ENCODE data around the gene CFL1. TPM values are rescaled to one million over a fixed set of nuclear protein-coding genes. Genes with fewer than 3 reads are reported as not detected.

The CFL1 gene
- polyA plus RNA-seq, 1 of the 3 experiments (the other 2 are of a cell fraction) = 4,252 TPM

DNA sequence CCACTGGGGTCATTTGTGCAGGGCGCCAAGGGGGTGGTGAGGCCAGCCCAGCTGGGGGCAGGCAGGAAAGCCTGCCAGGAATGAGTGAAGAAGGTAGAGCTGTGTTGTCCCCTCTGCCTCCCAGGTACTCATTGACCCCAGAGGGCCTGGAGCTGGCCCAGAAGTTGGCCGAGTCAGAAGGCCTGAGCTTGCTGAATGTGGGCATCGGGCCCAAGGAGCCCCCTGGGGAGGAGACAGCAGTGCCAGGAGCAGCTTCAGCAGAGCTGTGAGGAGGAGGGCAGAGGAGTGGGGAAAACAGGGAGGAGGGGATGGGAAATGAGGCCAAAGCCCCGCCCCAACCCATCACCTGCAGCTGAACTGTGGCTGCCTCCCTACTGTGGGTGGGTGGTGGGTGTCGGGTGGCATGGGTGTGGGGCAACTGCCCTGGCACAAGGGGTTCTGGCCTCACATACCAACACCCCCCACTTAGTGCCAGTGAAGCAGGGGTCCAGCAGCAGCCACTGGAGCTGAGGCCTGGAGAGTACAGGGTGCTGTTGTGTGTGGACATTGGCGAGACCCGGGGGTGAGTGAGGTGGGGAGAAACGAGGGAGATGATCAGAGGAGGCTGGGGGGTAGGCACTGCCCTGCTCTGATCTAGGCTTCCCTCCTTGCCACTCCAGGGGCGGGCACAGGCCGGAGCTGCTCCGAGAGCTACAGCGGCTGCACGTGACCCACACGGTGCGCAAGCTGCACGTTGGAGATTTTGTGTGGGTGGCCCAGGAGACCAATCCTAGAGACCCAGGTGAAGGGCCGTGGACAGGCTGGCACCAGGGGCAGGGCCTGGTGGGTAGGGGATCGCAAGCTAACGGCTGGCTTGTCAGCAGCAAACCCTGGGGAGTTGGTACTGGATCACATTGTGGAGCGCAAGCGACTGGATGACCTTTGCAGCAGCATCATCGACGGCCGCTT lies 5.2 kb upstream of the CFL1 start:
- H3K4me2 ChIP-seq = no peak overlapping the region
- H3K79me2 ChIP-seq (ENCODE audit: insufficient read depth) = peaks cover 45% of the 10 kb centered on the region
- no peak overlapping the region for H3K9ac ChIP-seq
- DNase-seq = no peak
- H2AFZ ChIP-seq (ENCODE audit: low read depth) = no peak overlapping the region
- CTCF ChIA-PET = interaction anchor here (5.7 to 18.4 kb wide), 2 partner anchors 8 to 22 kb away, joined by 89 to 374 read pairs; partner anchors contain the start of genes CCDC85B, CTSW, EFEMP2 and FIBP
- no peaks in the 10 kb centered on the region; the same call in 1 of the 2 replicates for H4K20me1 ChIP-seq (ENCODE audit: insufficient read depth)
- POLR2A ChIA-PET = interaction anchor here (1.3 to 1.6 kb wide), 3 partner anchors 9 to 25 kb away, joined by 3 to 11 read pairs (median 3); partner anchors contain the start of genes EFEMP2 and FIBP
- peaks cover 54% of the 10 kb centered on the region for H3F3A ChIP-seq (replicated peaks; ENCODE audit: insufficient read depth)
- H3K27me3 ChIP-seq (ENCODE audit: insufficient read depth) = no peaks in the 10 kb centered on the region
- WGBS (ENCODE audit: low lambda C conversion rate) = 85% methylated on average over 8 of the region's 24 CpGs
- H3K36me3 ChIP-seq (replicated peaks in 1 of 2; ENCODE audit: control insufficient read depth in 1 of 2, insufficient read depth in 2 of 2, low read length in 1 of 2) = peaks cover 37 to 64% of the 10 kb centered on the region in 2 experiments
- H3K9me2 ChIP-seq = no peaks in the 10 kb centered on the region
- H3K4me1 ChIP-seq (ENCODE audit: control insufficient read depth in 1 of 2, insufficient read depth in 2 of 2, low read depth in 1 of 2, low read length in 1 of 2) = peaks cover 10 to 21% of the 10 kb centered on the region in 2 experiments
- H3K27ac ChIP-seq (ENCODE audit: low read depth in 2 of 2, low read length in 1 of 2) = no peak overlapping the region
- H3K4me3 ChIP-seq (ENCODE audit: low read depth in 2 of 2, low read length in 1 of 2) = no peak overlapping the region
- no peaks in the 10 kb centered on the region for H3K9me3 ChIP-seq
- TF ChIP-seq ELF1 (IDR thresholded peaks at IDR 0.05) (no peak), MXI1 (IDR thresholded peaks at IDR 0.05; ENCODE audit: low read depth, low read length) (no peak), GATA2 (CRISPR knock-in tag; IDR thresholded peaks at IDR 0.05) (no peak), TAF1 (IDR thresholded peaks at IDR 0.05; ENCODE audit: borderline replicate concordance, low read depth, low read length) (no peak), TEAD4 (IDR thresholded peaks at IDR 0.05; ENCODE audit: borderline replicate concordance, insufficient read depth) (no peak), MEF2A (IDR thresholded peaks at IDR 0.05; ENCODE audit: borderline replicate concordance, low read depth) (no peak), EP300 (IDR thresholded peaks at IDR 0.05; ENCODE audit: borderline replicate concordance in 1 of 2, low read depth in 1 of 2, low read length in 1 of 2) (no peak), SMC3 (IDR thresholded peaks at IDR 0.05; ENCODE audit: low read depth, low read length) (no peak), GABPA (IDR thresholded peaks at IDR 0.05; ENCODE audit: low read depth) (no peak), USF2 (IDR thresholded peaks at IDR 0.05; ENCODE audit: borderline replicate concordance, low read depth, low read length) (no peak), RAD21 (IDR thresholded peaks at IDR 0.05; ENCODE audit: low read length) (no peak), ZBTB33 (IDR thresholded peaks at IDR 0.05; ENCODE audit: borderline replicate concordance, low read depth) (no peak), EZH2phosphoT487 (IDR thresholded peaks at IDR 0.05; ENCODE audit: borderline replicate concordance, low read depth) (no peak), POLR2AphosphoS5 (IDR thresholded peaks at IDR 0.05; ENCODE audit: low read depth, low read length) (no peak), MAX (IDR thresholded peaks at IDR 0.05; ENCODE audit: low read depth) (no peak), YY1 (IDR thresholded peaks at IDR 0.05; ENCODE audit: low read depth) (no peak), RFX5 (IDR thresholded peaks at IDR 0.05; ENCODE audit: low read length) (no peak), USF1 (IDR thresholded peaks at IDR 0.05; ENCODE audit: borderline replicate concordance, low read depth) (no peak)
- TF ChIP-seq, protein P1, sequence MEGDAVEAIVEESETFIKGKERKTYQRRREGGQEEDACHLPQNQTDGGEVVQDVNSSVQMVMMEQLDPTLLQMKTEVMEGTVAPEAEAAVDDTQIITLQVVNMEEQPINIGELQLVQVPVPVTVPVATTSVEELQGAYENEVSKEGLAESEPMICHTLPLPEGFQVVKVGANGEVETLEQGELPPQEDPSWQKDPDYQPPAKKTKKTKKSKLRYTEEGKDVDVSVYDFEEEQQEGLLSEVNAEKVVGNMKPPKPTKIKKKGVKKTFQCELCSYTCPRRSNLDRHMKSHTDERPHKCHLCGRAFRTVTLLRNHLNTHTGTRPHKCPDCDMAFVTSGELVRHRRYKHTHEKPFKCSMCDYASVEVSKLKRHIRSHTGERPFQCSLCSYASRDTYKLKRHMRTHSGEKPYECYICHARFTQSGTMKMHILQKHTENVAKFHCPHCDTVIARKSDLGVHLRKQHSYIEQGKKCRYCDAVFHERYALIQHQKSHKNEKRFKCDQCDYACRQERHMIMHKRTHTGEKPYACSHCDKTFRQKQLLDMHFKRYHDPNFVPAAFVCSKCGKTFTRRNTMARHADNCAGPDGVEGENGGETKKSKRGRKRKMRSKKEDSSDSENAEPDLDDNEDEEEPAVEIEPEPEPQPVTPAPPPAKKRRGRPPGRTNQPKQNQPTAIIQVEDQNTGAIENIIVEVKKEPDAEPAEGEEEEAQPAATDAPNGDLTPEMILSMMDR (IDR thresholded peaks at IDR 0.05) = no peak
- TF ChIP-seq, protein P2, sequence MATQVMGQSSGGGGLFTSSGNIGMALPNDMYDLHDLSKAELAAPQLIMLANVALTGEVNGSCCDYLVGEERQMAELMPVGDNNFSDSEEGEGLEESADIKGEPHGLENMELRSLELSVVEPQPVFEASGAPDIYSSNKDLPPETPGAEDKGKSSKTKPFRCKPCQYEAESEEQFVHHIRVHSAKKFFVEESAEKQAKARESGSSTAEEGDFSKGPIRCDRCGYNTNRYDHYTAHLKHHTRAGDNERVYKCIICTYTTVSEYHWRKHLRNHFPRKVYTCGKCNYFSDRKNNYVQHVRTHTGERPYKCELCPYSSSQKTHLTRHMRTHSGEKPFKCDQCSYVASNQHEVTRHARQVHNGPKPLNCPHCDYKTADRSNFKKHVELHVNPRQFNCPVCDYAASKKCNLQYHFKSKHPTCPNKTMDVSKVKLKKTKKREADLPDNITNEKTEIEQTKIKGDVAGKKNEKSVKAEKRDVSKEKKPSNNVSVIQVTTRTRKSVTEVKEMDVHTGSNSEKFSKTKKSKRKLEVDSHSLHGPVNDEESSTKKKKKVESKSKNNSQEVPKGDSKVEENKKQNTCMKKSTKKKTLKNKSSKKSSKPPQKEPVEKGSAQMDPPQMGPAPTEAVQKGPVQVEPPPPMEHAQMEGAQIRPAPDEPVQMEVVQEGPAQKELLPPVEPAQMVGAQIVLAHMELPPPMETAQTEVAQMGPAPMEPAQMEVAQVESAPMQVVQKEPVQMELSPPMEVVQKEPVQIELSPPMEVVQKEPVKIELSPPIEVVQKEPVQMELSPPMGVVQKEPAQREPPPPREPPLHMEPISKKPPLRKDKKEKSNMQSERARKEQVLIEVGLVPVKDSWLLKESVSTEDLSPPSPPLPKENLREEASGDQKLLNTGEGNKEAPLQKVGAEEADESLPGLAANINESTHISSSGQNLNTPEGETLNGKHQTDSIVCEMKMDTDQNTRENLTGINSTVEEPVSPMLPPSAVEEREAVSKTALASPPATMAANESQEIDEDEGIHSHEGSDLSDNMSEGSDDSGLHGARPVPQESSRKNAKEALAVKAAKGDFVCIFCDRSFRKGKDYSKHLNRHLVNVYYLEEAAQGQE (IDR thresholded peaks at IDR 0.05; ENCODE audit: low read depth, low read length) = no peak

Data from SK-N-SH (cell line).